ENCODE measurements around the gene ACTR3C. TPM values are rescaled to one million over a fixed set of nuclear protein-coding genes. Genes with fewer than 3 reads are reported as not detected.
A peak's percentile ranks its signal among the peaks of the same experiment; 100 is the strongest.

Gene ACTR3C
- total and polyA plus RNA-seq, 4 donors = 6.8 to 34.2 (median 10.5) TPM

- no peaks in the 10 kb centered on the region for H3K27me3 ChIP-seq (ENCODE audit: control insufficient read depth in 3 of 3, insufficient read depth in 3 of 3, low read length in 2 of 3)
- 0 to 1% methylated on average over 41 to 58 of the region's 58 CpGs for WGBS, 2 donors
- peak; percentile 80 to 82 (median 81) for DNase-seq
- H3K9ac ChIP-seq (ENCODE audit: insufficient read depth in 1 of 2, low read length in 2 of 2) = peak overlapping the region; percentile 70 to 74
- TF ChIP-seq CTCF (IDR thresholded peaks at IDR 0.05; ENCODE audit: control extremely low read depth, extremely low read depth) = no peak
- peak overlapping the region; percentile 97 to 99 for H3K27ac ChIP-seq (ENCODE audit: low read depth in 1 of 2, low read length in 1 of 2)
- H3K9me3 ChIP-seq (ENCODE audit: control insufficient read depth in 4 of 4, insufficient read depth in 3 of 4, low read length in 3 of 4) = no peaks in the 10 kb centered on the region
- peak; percentile 27 for ATAC-seq (ENCODE audit: insufficient read depth, low FRiP score)
- H3K4me1 ChIP-seq (ENCODE audit: control insufficient read depth in 5 of 5, insufficient read depth in 5 of 5, low read length in 5 of 5) = peaks cover 0 to 30% (median 7%) of the 10 kb centered on the region in 5 donors
- peaks cover 0 to 37% (median 16%) of the 10 kb centered on the region in 4 donors for H3K36me3 ChIP-seq (ENCODE audit: control insufficient read depth in 4 of 4, insufficient read depth in 4 of 4, low read length in 4 of 4)
- H3K4me3 ChIP-seq = peak overlapping the region; percentile 85
Measured at GRCh38 chr7:150368884-150369747, 45.8 kb upstream of the ACTR3C start.

GRCh38 chr7:150368096-150368883, 44.9 kb upstream of the ACTR3C start, which contains the start of gene REPIN1:
TSS of gene REPIN1 (plus strand) at chr7:150368822. CDS start at chr7:150369712, 890 bp downstream.
- no peaks in the 10 kb centered on the region for H3K27me3 ChIP-seq (ENCODE audit: control insufficient read depth in 3 of 3, insufficient read depth in 3 of 3, low read length in 2 of 3)
- peak within 1 kb of the TSS; percentile 97 to 99 for H3K27ac ChIP-seq (ENCODE audit: low read depth in 1 of 2, low read length in 1 of 2)
- no peak for TF ChIP-seq CTCF (IDR thresholded peaks at IDR 0.05; ENCODE audit: control extremely low read depth, extremely low read depth)
- peak; percentile 83 for ATAC-seq (ENCODE audit: insufficient read depth, low FRiP score)
- peaks cover 0 to 30% (median 7%) of the 10 kb centered on the region in 5 donors for H3K4me1 ChIP-seq (ENCODE audit: control insufficient read depth in 5 of 5, insufficient read depth in 5 of 5, low read length in 5 of 5)
- peak within 1 kb of the TSS; percentile 85 for H3K4me3 ChIP-seq
- H3K9ac ChIP-seq (ENCODE audit: insufficient read depth in 1 of 2, low read length in 2 of 2) = peak within 1 kb of the TSS; percentile 70 to 77
- no peaks in the 10 kb centered on the region for H3K9me3 ChIP-seq (ENCODE audit: control insufficient read depth in 4 of 4, insufficient read depth in 3 of 4, low read length in 3 of 4)
- H3K36me3 ChIP-seq (ENCODE audit: control insufficient read depth in 4 of 4, insufficient read depth in 4 of 4, low read length in 4 of 4) = peaks cover 0 to 32% (median 9%) of the 10 kb centered on the region in 4 donors
- WGBS, 2 donors = 0 to 1% methylated on average over 73 to 85 of the region's 85 CpGs
- DNase-seq = peak; percentile 91 to 94 (median 93)

- no peak for ATAC-seq (ENCODE audit: insufficient read depth, low FRiP score)
- TF ChIP-seq CTCF (IDR thresholded peaks at IDR 0.05; ENCODE audit: control extremely low read depth, extremely low read depth) = no peak
Measured at GRCh38 chr7:150367677-150368095, 44.3 kb upstream of the ACTR3C start.

More at GRCh38 chr7:150367677-150368095, 44.3 kb upstream of the ACTR3C start:
- Histone ChIP-seq H3K36me3 (ENCODE audit: control insufficient read depth in 4 of 4, insufficient read depth in 4 of 4, low read length in 4 of 4) (peaks cover 0 to 26% (median 4%) of the 10 kb centered on the region in 4 donors), H3K9ac (ENCODE audit: insufficient read depth in 1 of 2, low read length in 2 of 2) (peak overlapping the region; percentile 50 to 77), H3K4me3 (no peak overlapping the region), H3K27ac (ENCODE audit: low read depth in 1 of 2, low read length in 1 of 2) (peak overlapping the region; percentile 97 to 99), H3K4me1 (ENCODE audit: control insufficient read depth in 5 of 5, insufficient read depth in 5 of 5, low read length in 5 of 5) (peaks cover 0 to 26% (median 5%) of the 10 kb centered on the region in 5 donors), H3K27me3 (ENCODE audit: control insufficient read depth in 3 of 3, insufficient read depth in 3 of 3, low read length in 2 of 3) (no peaks in the 10 kb centered on the region), H3K9me3 (ENCODE audit: control insufficient read depth in 4 of 4, insufficient read depth in 3 of 4, low read length in 3 of 4) (no peaks in the 10 kb centered on the region)
- DNase-seq = peak in 1 of 3 donors; percentile 64
- WGBS, 2 donors = 36 to 44% methylated on average over 8 of the region's 8 CpGs
